Vagina (tissue), 2 donors: ENCODE measurements around the gene AGO3.

Source experiments
- POLR2A ChIP-seq, 2 donors: fragments of 450-650 bp; IDR thresholded peaks; one replicate each; pipeline ENCODE4 v1.6.1; 2017; ENCODE audit warnings: antibody characterized with exemption in 2 of 2, mild to moderate bottlenecking in 2 of 2, moderate library complexity in 2 of 2
- POLR2AphosphoS5 ChIP-seq, 2 donors: sonication (generic); formaldehyde crosslinking; IDR thresholded peaks; one replicate each; pipeline ENCODE4 v1.9.0; 2017; ENCODE audit warnings: antibody characterized with exemption in 2 of 2, mild to moderate bottlenecking in 2 of 2, low read depth in 1 of 2; ENCODE audit not compliant: insufficient read depth in 1 of 2
- TF ChIP-seq, protein P1 (sequence below), 3 experiments: fragments of 450-650 bp in 2 of 3; fragments of 200-600 bp in 1 of 3; sonication (generic) in 1 of 3; IDR thresholded peaks; one replicate each; pipeline ENCODE4 v1.5.1; 2017 to 2019; ENCODE audit warnings: antibody characterized with exemption in 3 of 3, mild to moderate bottlenecking in 2 of 3, moderate library complexity in 2 of 3

DNA sequence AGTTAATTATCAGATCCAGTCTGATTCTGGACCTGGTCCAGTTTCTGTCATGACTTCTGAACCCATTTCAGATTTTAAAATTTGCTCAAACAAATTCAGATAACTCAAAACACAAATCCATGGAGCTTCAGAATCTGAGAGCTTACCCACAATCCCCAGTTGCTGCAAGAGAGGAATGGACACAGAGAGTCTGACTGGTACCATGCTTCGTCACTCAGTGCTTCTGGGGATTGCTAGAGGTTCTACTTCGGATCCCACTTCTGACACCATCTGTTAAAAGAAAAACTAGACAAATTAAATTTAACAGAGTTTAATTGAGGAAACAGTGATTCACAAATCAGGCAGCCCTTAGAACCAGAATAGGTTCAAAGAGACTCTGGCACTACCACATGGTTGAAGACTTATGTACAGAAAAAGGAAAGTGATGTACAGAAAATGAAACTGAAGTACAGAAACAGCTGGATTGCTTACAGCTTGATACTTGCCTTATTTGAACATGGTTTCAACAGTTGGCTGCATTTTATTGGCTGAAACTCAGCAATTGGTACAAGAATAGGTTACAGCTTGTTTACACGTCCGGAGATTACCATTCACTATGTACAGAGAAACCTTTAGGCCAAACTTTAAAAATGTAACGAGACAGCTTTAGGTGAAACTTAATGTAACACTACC is 92.3 kb downstream of the AGO3 start:
- TF ChIP-seq, protein P1, sequence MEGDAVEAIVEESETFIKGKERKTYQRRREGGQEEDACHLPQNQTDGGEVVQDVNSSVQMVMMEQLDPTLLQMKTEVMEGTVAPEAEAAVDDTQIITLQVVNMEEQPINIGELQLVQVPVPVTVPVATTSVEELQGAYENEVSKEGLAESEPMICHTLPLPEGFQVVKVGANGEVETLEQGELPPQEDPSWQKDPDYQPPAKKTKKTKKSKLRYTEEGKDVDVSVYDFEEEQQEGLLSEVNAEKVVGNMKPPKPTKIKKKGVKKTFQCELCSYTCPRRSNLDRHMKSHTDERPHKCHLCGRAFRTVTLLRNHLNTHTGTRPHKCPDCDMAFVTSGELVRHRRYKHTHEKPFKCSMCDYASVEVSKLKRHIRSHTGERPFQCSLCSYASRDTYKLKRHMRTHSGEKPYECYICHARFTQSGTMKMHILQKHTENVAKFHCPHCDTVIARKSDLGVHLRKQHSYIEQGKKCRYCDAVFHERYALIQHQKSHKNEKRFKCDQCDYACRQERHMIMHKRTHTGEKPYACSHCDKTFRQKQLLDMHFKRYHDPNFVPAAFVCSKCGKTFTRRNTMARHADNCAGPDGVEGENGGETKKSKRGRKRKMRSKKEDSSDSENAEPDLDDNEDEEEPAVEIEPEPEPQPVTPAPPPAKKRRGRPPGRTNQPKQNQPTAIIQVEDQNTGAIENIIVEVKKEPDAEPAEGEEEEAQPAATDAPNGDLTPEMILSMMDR (IDR thresholded peaks at IDR 0.05): no peak
- no peak for TF ChIP-seq POLR2A (IDR thresholded peaks at IDR 0.05)
- no peak for TF ChIP-seq POLR2AphosphoS5 (IDR thresholded peaks at IDR 0.05; ENCODE audit: insufficient read depth in 1 of 2, low read depth in 1 of 2)
